Measurements from ENCODE around the gene MS4A14. TPM values are rescaled to one million over a fixed set of nuclear protein-coding genes. Genes with fewer than 3 reads are reported as not detected.

MS4A14 gene
- total and polyA plus RNA-seq, 2 of the 8 experiments (the other 6 are each of a cell fraction or from before 2014, with no cell fraction given): not detected

DNA sequence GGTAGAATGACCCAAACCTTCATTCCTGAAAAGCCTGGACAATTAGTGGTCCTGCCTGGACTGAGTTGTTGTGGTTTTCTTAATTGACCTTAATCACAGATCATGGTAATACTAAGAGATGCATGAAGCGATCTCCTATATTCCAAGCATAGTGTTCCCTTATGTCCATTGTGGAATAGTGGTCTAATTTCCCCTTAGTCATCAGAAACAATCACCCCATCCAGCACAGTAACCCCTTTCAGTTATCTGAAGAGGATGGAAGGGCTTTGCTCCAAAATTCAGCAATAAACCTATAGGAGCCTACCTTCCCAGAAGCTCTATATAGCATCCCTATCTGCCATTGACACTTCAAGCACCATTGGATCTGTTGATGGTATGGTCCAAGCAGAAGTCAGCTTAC lies 26.4 kb downstream of the MS4A14 start:
- H3K4ac ChIP-seq (replicated peaks; ENCODE audit: insufficient read length, low read depth, low read length): no peak overlapping the region
- 84% methylated on average over 1 of the region's 1 CpG; no CpG with 5 or more reads in 1 of the 2 experiments for WGBS, 2 experiments (ENCODE audit: extremely low coverage in 1 of 2, insufficient coverage in 1 of 2, insufficient read length in 1 of 2, insufficient replicate concordance in 2 of 2, low coverage in 1 of 2, low lambda C conversion rate in 2 of 2, missing lambda C conversion rate in 1 of 2)
- TF ChIP-seq, protein P1, sequence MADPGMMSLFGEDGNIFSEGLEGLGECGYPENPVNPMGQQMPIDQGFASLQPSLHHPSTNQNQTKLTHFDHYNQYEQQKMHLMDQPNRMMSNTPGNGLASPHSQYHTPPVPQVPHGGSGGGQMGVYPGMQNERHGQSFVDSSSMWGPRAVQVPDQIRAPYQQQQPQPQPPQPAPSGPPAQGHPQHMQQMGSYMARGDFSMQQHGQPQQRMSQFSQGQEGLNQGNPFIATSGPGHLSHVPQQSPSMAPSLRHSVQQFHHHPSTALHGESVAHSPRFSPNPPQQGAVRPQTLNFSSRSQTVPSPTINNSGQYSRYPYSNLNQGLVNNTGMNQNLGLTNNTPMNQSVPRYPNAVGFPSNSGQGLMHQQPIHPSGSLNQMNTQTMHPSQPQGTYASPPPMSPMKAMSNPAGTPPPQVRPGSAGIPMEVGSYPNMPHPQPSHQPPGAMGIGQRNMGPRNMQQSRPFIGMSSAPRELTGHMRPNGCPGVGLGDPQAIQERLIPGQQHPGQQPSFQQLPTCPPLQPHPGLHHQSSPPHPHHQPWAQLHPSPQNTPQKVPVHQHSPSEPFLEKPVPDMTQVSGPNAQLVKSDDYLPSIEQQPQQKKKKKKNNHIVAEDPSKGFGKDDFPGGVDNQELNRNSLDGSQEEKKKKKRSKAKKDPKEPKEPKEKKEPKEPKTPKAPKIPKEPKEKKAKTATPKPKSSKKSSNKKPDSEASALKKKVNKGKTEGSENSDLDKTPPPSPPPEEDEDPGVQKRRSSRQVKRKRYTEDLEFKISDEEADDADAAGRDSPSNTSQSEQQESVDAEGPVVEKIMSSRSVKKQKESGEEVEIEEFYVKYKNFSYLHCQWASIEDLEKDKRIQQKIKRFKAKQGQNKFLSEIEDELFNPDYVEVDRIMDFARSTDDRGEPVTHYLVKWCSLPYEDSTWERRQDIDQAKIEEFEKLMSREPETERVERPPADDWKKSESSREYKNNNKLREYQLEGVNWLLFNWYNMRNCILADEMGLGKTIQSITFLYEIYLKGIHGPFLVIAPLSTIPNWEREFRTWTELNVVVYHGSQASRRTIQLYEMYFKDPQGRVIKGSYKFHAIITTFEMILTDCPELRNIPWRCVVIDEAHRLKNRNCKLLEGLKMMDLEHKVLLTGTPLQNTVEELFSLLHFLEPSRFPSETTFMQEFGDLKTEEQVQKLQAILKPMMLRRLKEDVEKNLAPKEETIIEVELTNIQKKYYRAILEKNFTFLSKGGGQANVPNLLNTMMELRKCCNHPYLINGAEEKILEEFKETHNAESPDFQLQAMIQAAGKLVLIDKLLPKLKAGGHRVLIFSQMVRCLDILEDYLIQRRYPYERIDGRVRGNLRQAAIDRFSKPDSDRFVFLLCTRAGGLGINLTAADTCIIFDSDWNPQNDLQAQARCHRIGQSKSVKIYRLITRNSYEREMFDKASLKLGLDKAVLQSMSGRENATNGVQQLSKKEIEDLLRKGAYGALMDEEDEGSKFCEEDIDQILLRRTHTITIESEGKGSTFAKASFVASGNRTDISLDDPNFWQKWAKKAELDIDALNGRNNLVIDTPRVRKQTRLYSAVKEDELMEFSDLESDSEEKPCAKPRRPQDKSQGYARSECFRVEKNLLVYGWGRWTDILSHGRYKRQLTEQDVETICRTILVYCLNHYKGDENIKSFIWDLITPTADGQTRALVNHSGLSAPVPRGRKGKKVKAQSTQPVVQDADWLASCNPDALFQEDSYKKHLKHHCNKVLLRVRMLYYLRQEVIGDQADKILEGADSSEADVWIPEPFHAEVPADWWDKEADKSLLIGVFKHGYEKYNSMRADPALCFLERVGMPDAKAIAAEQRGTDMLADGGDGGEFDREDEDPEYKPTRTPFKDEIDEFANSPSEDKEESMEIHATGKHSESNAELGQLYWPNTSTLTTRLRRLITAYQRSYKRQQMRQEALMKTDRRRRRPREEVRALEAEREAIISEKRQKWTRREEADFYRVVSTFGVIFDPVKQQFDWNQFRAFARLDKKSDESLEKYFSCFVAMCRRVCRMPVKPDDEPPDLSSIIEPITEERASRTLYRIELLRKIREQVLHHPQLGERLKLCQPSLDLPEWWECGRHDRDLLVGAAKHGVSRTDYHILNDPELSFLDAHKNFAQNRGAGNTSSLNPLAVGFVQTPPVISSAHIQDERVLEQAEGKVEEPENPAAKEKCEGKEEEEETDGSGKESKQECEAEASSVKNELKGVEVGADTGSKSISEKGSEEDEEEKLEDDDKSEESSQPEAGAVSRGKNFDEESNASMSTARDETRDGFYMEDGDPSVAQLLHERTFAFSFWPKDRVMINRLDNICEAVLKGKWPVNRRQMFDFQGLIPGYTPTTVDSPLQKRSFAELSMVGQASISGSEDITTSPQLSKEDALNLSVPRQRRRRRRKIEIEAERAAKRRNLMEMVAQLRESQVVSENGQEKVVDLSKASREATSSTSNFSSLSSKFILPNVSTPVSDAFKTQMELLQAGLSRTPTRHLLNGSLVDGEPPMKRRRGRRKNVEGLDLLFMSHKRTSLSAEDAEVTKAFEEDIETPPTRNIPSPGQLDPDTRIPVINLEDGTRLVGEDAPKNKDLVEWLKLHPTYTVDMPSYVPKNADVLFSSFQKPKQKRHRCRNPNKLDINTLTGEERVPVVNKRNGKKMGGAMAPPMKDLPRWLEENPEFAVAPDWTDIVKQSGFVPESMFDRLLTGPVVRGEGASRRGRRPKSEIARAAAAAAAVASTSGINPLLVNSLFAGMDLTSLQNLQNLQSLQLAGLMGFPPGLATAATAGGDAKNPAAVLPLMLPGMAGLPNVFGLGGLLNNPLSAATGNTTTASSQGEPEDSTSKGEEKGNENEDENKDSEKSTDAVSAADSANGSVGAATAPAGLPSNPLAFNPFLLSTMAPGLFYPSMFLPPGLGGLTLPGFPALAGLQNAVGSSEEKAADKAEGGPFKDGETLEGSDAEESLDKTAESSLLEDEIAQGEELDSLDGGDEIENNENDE (IDR thresholded peaks at IDR 0.05; ENCODE audit: insufficient replicate concordance, low read length): no peak

More for the DNA sequence above, 26.4 kb downstream of the MS4A14 start:
- H3K9me3 ChIP-seq (ENCODE audit: insufficient read depth in 2 of 2, low read depth in 1 of 2, low read length in 1 of 2): peaks cover 2 to 6% of the 10 kb centered on the region in 2 experiments; a peak in 1 of 4 replicates
- H4K8ac ChIP-seq (ENCODE audit: extremely low read depth, insufficient read depth, low read length): no peak overlapping the region
- H2BK15ac ChIP-seq (ENCODE audit: low read length): no peak overlapping the region
- H3K23me2 ChIP-seq (ENCODE audit: low read depth, low read length): no peaks in the 10 kb centered on the region
- H3K4me1 ChIP-seq (replicated peaks in 1 of 4; ENCODE audit: control insufficient read depth in 3 of 4, insufficient read depth in 4 of 4, low read length in 3 of 4): no peaks in the 10 kb centered on the region
- no peak overlapping the region for H3K14ac ChIP-seq (ENCODE audit: insufficient read length)
- H2AK5ac ChIP-seq (ENCODE audit: low read depth, low read length): no peak overlapping the region
- no peak overlapping the region for H3K4me3 ChIP-seq (ENCODE audit: extremely low read depth in 1 of 4, insufficient read depth in 2 of 4, low read depth in 3 of 4, low read length in 4 of 4)
- ChIA-PET POLR2A (ENCODE audit: partially characterized antibody) (no interaction called here), CTCF (ENCODE audit: partially characterized antibody) (no interaction called here)
- H3K27me3 ChIP-seq (replicated peaks in 1 of 4; ENCODE audit: control insufficient read depth in 3 of 4, extremely low read depth in 1 of 4, insufficient read depth in 3 of 4, low read length in 3 of 4): no peaks in the 10 kb centered on the region
- no peaks in the 10 kb centered on the region for H4K20me1 ChIP-seq (replicated peaks in 1 of 2; ENCODE audit: control insufficient read depth in 1 of 2, insufficient read depth in 2 of 2, low read length in 2 of 2)
- H3K18ac ChIP-seq (ENCODE audit: extremely low read depth, low read length): no peak overlapping the region
- no peak overlapping the region for H2BK12ac ChIP-seq (ENCODE audit: low read depth, low read length)
- H4K5ac ChIP-seq (ENCODE audit: insufficient read length, low read depth, low read length): no peak overlapping the region
- H2BK5ac ChIP-seq (ENCODE audit: low read depth, low read length): no peak overlapping the region
- no peak for DNase-seq (ENCODE audit: low read depth in 1 of 2, low spot score in 2 of 2)
- H2AFZ ChIP-seq (ENCODE audit: low read length): no peak overlapping the region
- no peak overlapping the region for H3K27ac ChIP-seq (ENCODE audit: low read depth, low read length)
- no peak overlapping the region for H3K56ac ChIP-seq (replicated peaks; ENCODE audit: insufficient read length, low read depth, low read length)
- H3K23ac ChIP-seq (ENCODE audit: insufficient read length): no peak overlapping the region
- FAIRE-seq: no peak
- H4K91ac ChIP-seq (replicated peaks; ENCODE audit: insufficient read length, low read length): no peak overlapping the region
- no peak overlapping the region for H2BK120ac ChIP-seq (replicated peaks; ENCODE audit: low read depth, low read length)
- H3K79me1 ChIP-seq (ENCODE audit: low read depth, low read length): no peaks in the 10 kb centered on the region
- H3K4me2 ChIP-seq (ENCODE audit: insufficient read depth in 1 of 2, low read depth in 2 of 2, low read length in 2 of 2): no peak overlapping the region
- no peaks in the 10 kb centered on the region for H3K36me3 ChIP-seq (ENCODE audit: control insufficient read depth in 2 of 4, insufficient read depth in 4 of 4, low read length in 3 of 4)
- no peak overlapping the region for H2BK20ac ChIP-seq (ENCODE audit: low read length)
- no peaks in the 10 kb centered on the region for H3K79me2 ChIP-seq (ENCODE audit: control insufficient read depth in 1 of 2, insufficient read depth in 2 of 2, low read length in 2 of 2)
- H3K9ac ChIP-seq (replicated peaks in 1 of 4; ENCODE audit: extremely low read depth in 1 of 4, low read depth in 3 of 4, low read length in 3 of 4): no peak overlapping the region

Measured in H1 (cell line).